ENCODE data around the gene CCDC154. TPM values are rescaled to one million over a fixed set of nuclear protein-coding genes. Genes with fewer than 3 reads are reported as not detected.
A peak's percentile ranks its signal among the peaks of the same experiment; 100 is the strongest.

CCDC154 gene
- total RNA-seq, 1 donor from 2014 or later: 1.5 TPM

- Histone ChIP-seq H3K9me3 (ENCODE audit: insufficient read depth, low read depth, low read length) (no peaks in the 10 kb centered on the region), H3K9ac (ENCODE audit: low read length) (peak within 1 kb of the TSS; percentile 80), H3K36me3 (ENCODE audit: insufficient read depth, low read length) (no peaks in the 10 kb centered on the region), H3K4me2 (ENCODE audit: low read length) (peak within 1 kb of the TSS; percentile 90), H3K27me3 (ENCODE audit: insufficient read depth, low read length) (no peaks in the 10 kb centered on the region), H4K20me1 (ENCODE audit: insufficient read depth, low read length) (peaks cover 4% of the 10 kb centered on the region), H3K4me1 (ENCODE audit: insufficient read depth, low read length) (peaks cover 4% of the 10 kb centered on the region), H3K4me3 (ENCODE audit: insufficient read depth, low read depth, low read length) (peak within 1 kb of the TSS; percentile 74), H2AFZ (ENCODE audit: low read depth, low read length) (peak within 1 kb of the TSS; percentile 84), H3K27ac (ENCODE audit: low read depth, low read length) (no peak within 1 kb of the TSS), H3K79me2 (ENCODE audit: insufficient read depth, low read length) (peaks cover 21% of the 10 kb centered on the region)
- DNase-seq (ENCODE audit: low read depth) (no peak), FAIRE-seq (no peak)
- Mint-ChIP-seq H3K27me3 (ENCODE audit: low read depth, unreplicated experiment) (no peaks in the 10 kb centered on the region), H3K9me3 (ENCODE audit: unreplicated experiment) (no peaks in the 10 kb centered on the region), H3K4me3 (ENCODE audit: unreplicated experiment) (peak within 1 kb of the TSS; percentile 83), H3K4me1 (ENCODE audit: low read depth, unreplicated experiment) (peaks cover 8% of the 10 kb centered on the region), H3K27ac (ENCODE audit: unreplicated experiment) (peak within 1 kb of the TSS; percentile 83), H3K36me3 (ENCODE audit: low read depth, unreplicated experiment) (peaks cover 4% of the 10 kb centered on the region)
- TF ChIP-seq CTCF (IDR thresholded peaks at IDR 0.05; ENCODE audit: insufficient read depth, low read depth, low read length) (no peak), EZH2 (IDR thresholded peaks at IDR 0.05; ENCODE audit: insufficient read depth, low read length) (no peak)
Measured at GRCh38 chr16:1414532-1415260, 29.7 kb downstream of the CCDC154 start, which contains the start of gene UNKL. Gene UNKL (minus strand): TSS chr16:1414704. CDS start chr16:1414691, 13 bp downstream.

GRCh38 chr16:1413684-1414531 lies 30.4 kb downstream of the CCDC154 start:
- FAIRE-seq (no peak), DNase-seq (ENCODE audit: low read depth) (peak; percentile 8)

More at GRCh38 chr16:1413684-1414531, 30.4 kb downstream of the CCDC154 start:
- Histone ChIP-seq H3K27ac (ENCODE audit: low read depth, low read length) (no peak overlapping the region), H3K9me3 (ENCODE audit: insufficient read depth, low read depth, low read length) (no peaks in the 10 kb centered on the region), H3K79me2 (ENCODE audit: insufficient read depth, low read length) (peaks cover 14% of the 10 kb centered on the region), H2AFZ (ENCODE audit: low read depth, low read length) (peak overlapping the region; percentile 84), H4K20me1 (ENCODE audit: insufficient read depth, low read length) (peaks cover 4% of the 10 kb centered on the region), H3K4me1 (ENCODE audit: insufficient read depth, low read length) (no peaks in the 10 kb centered on the region), H3K27me3 (ENCODE audit: insufficient read depth, low read length) (no peaks in the 10 kb centered on the region), H3K9ac (ENCODE audit: low read length) (peak overlapping the region; percentile 80), H3K36me3 (ENCODE audit: insufficient read depth, low read length) (no peaks in the 10 kb centered on the region), H3K4me3 (ENCODE audit: insufficient read depth, low read depth, low read length) (peak overlapping the region; percentile 74), H3K4me2 (ENCODE audit: low read length) (peak overlapping the region; percentile 90)
- Mint-ChIP-seq H3K4me1 (ENCODE audit: low read depth, unreplicated experiment) (peaks cover 6% of the 10 kb centered on the region), H3K9me3 (ENCODE audit: unreplicated experiment) (no peaks in the 10 kb centered on the region), H3K4me3 (ENCODE audit: unreplicated experiment) (peak overlapping the region; percentile 82), H3K27me3 (ENCODE audit: low read depth, unreplicated experiment) (no peaks in the 10 kb centered on the region), H3K36me3 (ENCODE audit: low read depth, unreplicated experiment) (peaks cover 4% of the 10 kb centered on the region), H3K27ac (ENCODE audit: unreplicated experiment) (no peak overlapping the region)
- TF ChIP-seq EZH2 (IDR thresholded peaks at IDR 0.05; ENCODE audit: insufficient read depth, low read length) (no peak), CTCF (IDR thresholded peaks at IDR 0.05; ENCODE audit: insufficient read depth, low read depth, low read length) (peak; percentile 26)
